Endodermal cell (in vitro differentiated cells): ENCODE data around the gene MED16. TPM values are rescaled to one million over a fixed set of nuclear protein-coding genes. Genes with fewer than 3 reads are reported as not detected.

Experiments
- DNase-seq: peaks from one replicate; pipeline ENCODE4 v3.0.0-alpha.2; 2017
- H3K27ac ChIP-seq: 2 replicates; pipeline ENCODE4 v1.5.1; 2013; ENCODE audit warnings: mild to moderate bottlenecking, low read depth, low read length, moderate library complexity
- H3K27me3 ChIP-seq: 2 replicates; pipeline ENCODE4 v1.6.1; 2013; ENCODE audit warnings: mild to moderate bottlenecking, low read length, moderate library complexity; ENCODE audit not compliant: insufficient read depth, control insufficient read depth, poor library complexity, severe bottlenecking
- H3K36me3 ChIP-seq: 2 replicates; pipeline ENCODE4 v1.7.0; 2013; ENCODE audit warnings: mild to moderate bottlenecking, low read length, moderate library complexity; ENCODE audit not compliant: control insufficient read depth, insufficient read depth
- H3K4me1 ChIP-seq: one replicate; pipeline ENCODE4 v1.7.0; 2013; ENCODE audit warnings: low read length; ENCODE audit not compliant: control insufficient read depth, insufficient read depth
- H3K4me3 ChIP-seq: 2 replicates; pipeline ENCODE4 v1.5.1; 2013; ENCODE audit warnings: mild to moderate bottlenecking, low read length, moderate library complexity
- H3K9ac ChIP-seq: 2 replicates; pipeline ENCODE4 v1.6.1; 2013; ENCODE audit warnings: mild to moderate bottlenecking, low read length, moderate library complexity; ENCODE audit not compliant: poor library complexity, severe bottlenecking; ENCODE audit errors: extremely low read depth
- H3K9me3 ChIP-seq: 2 replicates; pipeline ENCODE4 v1.6.1; 2013; ENCODE audit warnings: mild to moderate bottlenecking, low read length, moderate library complexity; ENCODE audit not compliant: control insufficient read depth
- H3K27ac Mint-ChIP-seq: 2 replicates; pipeline ENCODE4 v1.8.0; 2020; ENCODE audit warnings: mixed read lengths
- H3K27me3 Mint-ChIP-seq: 2 replicates; pipeline ENCODE4 v1.8.0; 2021; ENCODE audit warnings: mild to moderate bottlenecking, mixed read lengths; ENCODE audit not compliant: insufficient read depth
- H3K36me3 Mint-ChIP-seq: 2 replicates; pipeline ENCODE4 v1.8.0; 2020; ENCODE audit warnings: low read depth, mixed read lengths
- H3K4me1 Mint-ChIP-seq: 2 replicates; pipeline ENCODE4 v1.8.0; 2020; ENCODE audit warnings: mixed read lengths
- H3K4me3 Mint-ChIP-seq: 2 replicates; pipeline ENCODE4 v1.8.0; 2020; ENCODE audit warnings: mild to moderate bottlenecking, moderate library complexity, mixed read lengths
- H3K9me3 Mint-ChIP-seq: 2 replicates; pipeline ENCODE4 v1.8.0; 2020; ENCODE audit warnings: mild to moderate bottlenecking, mixed read lengths
- CTCF ChIP-seq: fragments of 200-600 bp; sonication (generic); conservative IDR thresholded peaks from 2 replicates; pipeline ENCODE4 v1.5.0; 2021; ENCODE audit warnings: antibody characterized with exemption, mild to moderate bottlenecking
- WGBS, 2 experiments: methylation state at CpG; one replicate each; pipeline versions ENCODE4 v1.1.5 to v1.1.7; 2013; ENCODE audit warnings: missing lambda C conversion rate in 2 of 2, mixed read lengths in 1 of 2; ENCODE audit not compliant: insufficient coverage in 1 of 2, insufficient read length in 1 of 2; 5-methylcytosine and 5-hydroxymethylcytosine counted together
- total RNA-seq, 2 donors: library from RNA; stranded (reverse); fragmentation: NEBNext Ultra II Directional in 1 of 2; extraction: Animal tissue kit (Norgen Biotek cat#: 25700) in 1 of 2; gene quantifications; 2 replicates in 1 of 2; 3 replicates in 1 of 2; pipeline ENCODE4 v1.2.1, GENCODE V29; 2021

Gene MED16
- total RNA-seq, 2 donors from 2014 or later, result 75.8 to 92.4 TPM

GRCh38 chr19:853014-853585, 39.9 kb downstream of the MED16 start:
- no peaks in the 10 kb centered on the region for H3K9me3 ChIP-seq
- no peak overlapping the region for H3K27ac ChIP-seq
- H3K27me3 ChIP-seq, result no peaks in the 10 kb centered on the region
- H3K36me3 ChIP-seq, result no peaks in the 10 kb centered on the region
- H3K9me3 Mint-ChIP-seq, result no peaks in the 10 kb centered on the region
- H3K4me1 ChIP-seq, result no peaks in the 10 kb centered on the region
- no peak overlapping the region for H3K4me3 Mint-ChIP-seq
- 89 to 93% methylated on average over 32 to 67 of the region's 67 CpGs for WGBS, 2 experiments
- H3K36me3 Mint-ChIP-seq, result no peaks in the 10 kb centered on the region
- H3K27ac Mint-ChIP-seq, result no peak overlapping the region
- no peak overlapping the region for H3K9ac ChIP-seq
- H3K27me3 Mint-ChIP-seq, result peaks cover 8% of the 10 kb centered on the region
- no peak overlapping the region for H3K4me3 ChIP-seq
- H3K4me1 Mint-ChIP-seq, result no peaks in the 10 kb centered on the region
- TF ChIP-seq CTCF, result no peak
- DNase-seq, result no peak

- H3K27ac ChIP-seq, result no peak within 1 kb of the TSS
- no peaks in the 10 kb centered on the region for H3K9me3 Mint-ChIP-seq
- no peaks in the 10 kb centered on the region for H3K9me3 ChIP-seq
- H3K36me3 ChIP-seq, result no peaks in the 10 kb centered on the region
- WGBS, 2 experiments, result 89 to 90% methylated on average over 21 to 54 of the region's 55 CpGs
- no peaks in the 10 kb centered on the region for H3K36me3 Mint-ChIP-seq
- no peaks in the 10 kb centered on the region for H3K4me1 Mint-ChIP-seq
- no peaks in the 10 kb centered on the region for H3K27me3 ChIP-seq
- no peak for DNase-seq
- no peak for TF ChIP-seq CTCF
- H3K4me1 ChIP-seq, result no peaks in the 10 kb centered on the region
- no peak within 1 kb of the TSS for H3K4me3 Mint-ChIP-seq
- no peak within 1 kb of the TSS for H3K4me3 ChIP-seq
- no peak within 1 kb of the TSS for H3K9ac ChIP-seq
- no peak within 1 kb of the TSS for H3K27ac Mint-ChIP-seq
- peaks cover 3% of the 10 kb centered on the region for H3K27me3 Mint-ChIP-seq
Measured at GRCh38 chr19:852136-853013, 40.6 kb downstream of the MED16 start, which contains the start of gene ELANE. ELANE (plus strand) TSS chr19:852303; CDS start chr19:852329, 26 bp downstream.

- Mint-ChIP-seq H3K27ac (no peak overlapping the region), H3K36me3 (no peaks in the 10 kb centered on the region), H3K9me3 (no peaks in the 10 kb centered on the region), H3K27me3 (peaks cover 7% of the 10 kb centered on the region), H3K4me3 (no peak overlapping the region), H3K4me1 (no peaks in the 10 kb centered on the region)
- Histone ChIP-seq H3K27ac (peak overlapping the region; percentile 22), H3K4me1 (no peaks in the 10 kb centered on the region), H3K4me3 (no peak overlapping the region), H3K9me3 (no peaks in the 10 kb centered on the region), H3K9ac (no peak overlapping the region), H3K27me3 (no peaks in the 10 kb centered on the region), H3K36me3 (no peaks in the 10 kb centered on the region)
- no peak for TF ChIP-seq CTCF
- no peak for DNase-seq
- WGBS, 2 experiments, result 76 to 86% methylated on average over 13 of the region's 13 CpGs
Measured at GRCh38 chr19:850979-851335, 42.0 kb downstream of the MED16 start.
